Embryonic facial prominence (tissue), 1 donor: ENCODE measurements around the gene LDB2.

Source experiments
- DNase-seq: peaks from one replicate; pipeline ENCODE4 v3.0.0-alpha.2; 2016; ENCODE audit errors: extremely low spot score

Gene LDB2

DNA sequence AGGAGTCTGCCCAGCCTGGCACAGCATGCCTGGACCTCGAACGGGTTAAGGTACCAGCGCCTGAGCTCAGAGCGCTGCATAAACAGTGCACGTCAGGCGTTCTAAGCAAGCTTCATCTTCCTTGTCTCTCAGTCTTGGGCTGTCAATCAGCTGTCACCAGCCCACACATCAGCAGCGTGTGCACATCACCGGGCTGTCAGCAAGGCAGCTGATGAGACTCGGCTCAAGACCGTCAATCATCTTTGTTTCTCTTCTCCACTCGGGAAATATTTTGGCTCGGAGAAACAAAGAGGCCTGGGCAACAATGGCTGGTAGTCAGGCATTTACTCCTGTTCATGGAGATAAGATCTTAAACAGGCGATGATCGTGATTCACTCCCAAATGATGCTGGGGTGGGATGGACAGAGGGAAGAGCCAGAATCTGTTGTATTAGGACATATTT, 141.3 kb downstream of the LDB2 start:
- DNase-seq = no peak

DNA sequence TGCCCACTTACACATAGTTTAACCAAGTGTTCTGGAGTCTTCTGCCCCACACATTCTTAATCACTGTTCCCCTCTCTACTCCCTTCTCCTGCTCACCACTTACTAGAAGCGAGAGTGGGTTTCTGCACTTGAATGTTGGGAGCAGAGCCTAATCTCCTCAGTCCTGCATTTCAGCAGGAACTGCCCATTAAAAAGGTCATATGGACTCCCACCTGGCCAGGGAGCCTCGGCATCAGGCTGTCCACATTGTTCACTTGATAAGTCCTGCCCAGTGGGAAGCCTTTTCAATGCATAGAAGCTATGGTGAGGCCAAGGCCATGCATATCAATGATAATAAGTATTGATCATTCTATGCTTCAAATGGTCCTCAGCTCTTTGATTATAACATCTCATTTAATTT, 144.3 kb downstream of the LDB2 start:
- no peak for DNase-seq

- DNase-seq = no peak
Observed at GRCh38 chr4:16752150-16752549, 146.3 kb downstream of the LDB2 start.

- no peak for DNase-seq
Observed at GRCh38 chr4:16750882-16751642, 147.4 kb downstream of the LDB2 start.

GRCh38 chr4:16750216-16750615, 148.2 kb downstream of the LDB2 start:
- DNase-seq = no peak

- DNase-seq = no peak
Observed at GRCh38 chr4:16745887-16746286, 152.6 kb downstream of the LDB2 start.

- no peak for DNase-seq
Observed at GRCh38 chr4:16745009-16745635, 153.3 kb downstream of the LDB2 start.

DNA sequence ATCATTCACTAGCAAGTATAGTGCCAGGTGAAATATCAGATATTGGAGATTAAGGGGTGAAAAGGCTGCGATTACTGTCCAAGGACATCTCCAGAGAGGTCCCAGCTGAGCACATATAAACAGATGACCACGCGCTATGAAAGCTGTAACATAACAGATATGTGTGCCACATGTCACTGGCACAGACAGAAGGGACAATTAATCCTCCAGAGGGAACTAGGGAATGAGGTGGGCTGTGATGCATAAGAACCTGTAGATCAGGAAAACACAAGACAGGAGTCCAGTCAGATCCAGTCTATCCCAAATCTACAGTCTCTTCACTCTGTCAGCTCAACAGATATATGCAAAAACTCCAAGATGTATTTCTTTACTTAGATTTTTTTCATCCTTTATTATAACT, 157.2 kb downstream of the LDB2 start:
- DNase-seq = no peak

DNA sequence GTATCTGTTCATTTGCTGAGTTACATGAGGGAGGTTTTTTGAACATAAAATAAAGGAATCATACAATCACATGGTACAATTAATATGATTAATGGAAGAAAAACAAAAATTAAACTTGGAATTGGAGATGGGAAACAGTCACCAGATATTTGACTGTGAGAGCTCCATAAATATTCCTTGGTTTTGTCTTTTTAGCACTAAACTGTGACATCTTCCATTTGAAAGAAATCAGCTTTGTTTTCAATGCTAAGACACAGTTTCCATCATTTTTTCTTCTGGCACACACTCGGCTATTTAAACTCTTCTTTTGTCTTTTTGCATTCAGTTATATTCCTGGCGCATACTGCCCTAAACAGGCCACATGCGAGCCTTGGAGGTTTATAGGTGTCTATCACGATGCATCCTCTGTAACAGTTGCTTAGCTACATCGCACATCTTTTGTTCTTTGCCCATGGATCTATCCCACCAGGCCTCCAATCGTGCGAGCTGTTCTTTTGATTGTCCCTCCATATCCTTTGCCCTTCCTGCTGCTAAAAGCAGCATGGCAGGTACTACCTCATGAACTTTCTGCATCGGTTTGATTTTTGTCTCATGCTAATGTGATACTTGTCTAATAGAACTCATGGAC, 158.3 kb downstream of the LDB2 start:
- DNase-seq = no peak

DNA sequence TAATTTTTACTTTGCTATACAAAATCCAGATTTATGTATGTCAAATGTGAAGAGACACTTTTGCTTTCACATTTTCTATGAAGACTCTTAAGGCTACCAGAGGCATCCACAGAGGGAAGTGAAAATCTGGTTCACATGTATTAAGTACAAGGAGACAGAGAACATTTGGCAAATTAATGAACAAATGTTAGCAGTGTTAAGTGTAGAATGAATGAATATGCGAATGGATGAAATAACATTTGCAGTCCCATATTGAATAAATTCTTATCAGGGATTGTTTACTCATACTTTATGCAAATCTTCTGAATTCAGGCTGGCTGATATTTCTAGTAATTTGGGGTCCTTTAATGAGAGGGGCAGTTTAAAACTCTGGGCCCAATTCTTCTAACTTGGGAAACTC, 159.9 kb downstream of the LDB2 start:
- DNase-seq = no peak

- no peak for DNase-seq
Observed at GRCh38 chr4:16733509-16733908, 164.9 kb downstream of the LDB2 start.

- DNase-seq = no peak
Observed at GRCh38 chr4:16732741-16733140, 165.7 kb downstream of the LDB2 start.

DNA sequence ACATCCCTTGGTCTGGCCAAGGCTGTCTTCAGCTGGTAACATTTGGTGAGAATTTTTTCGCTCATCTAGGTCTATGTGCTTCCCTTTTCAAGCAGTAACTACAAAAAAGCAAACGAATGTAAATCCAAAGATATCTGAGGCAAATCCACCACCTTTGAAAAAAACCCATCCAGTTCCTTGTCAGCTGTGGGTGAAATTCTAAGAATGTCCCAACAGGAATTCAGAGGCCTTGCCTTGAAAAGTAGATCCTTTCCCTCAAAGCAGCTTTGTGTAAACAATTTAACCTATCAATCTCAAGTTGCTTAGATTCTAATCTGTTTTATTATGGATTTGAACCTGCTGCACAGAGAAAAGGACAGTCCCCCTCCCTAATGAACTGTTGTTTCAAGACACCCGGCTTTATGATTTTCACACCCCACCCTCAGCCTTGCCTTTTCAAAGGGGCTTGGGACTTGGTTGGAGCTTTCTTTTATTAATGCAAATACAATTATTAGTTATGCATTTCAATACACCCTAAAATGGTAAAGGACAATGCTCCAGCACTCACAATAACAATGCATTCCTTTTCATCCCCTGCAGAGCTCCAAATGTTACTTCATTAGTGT, 166.6 kb downstream of the LDB2 start:
- no peak for DNase-seq

DNA sequence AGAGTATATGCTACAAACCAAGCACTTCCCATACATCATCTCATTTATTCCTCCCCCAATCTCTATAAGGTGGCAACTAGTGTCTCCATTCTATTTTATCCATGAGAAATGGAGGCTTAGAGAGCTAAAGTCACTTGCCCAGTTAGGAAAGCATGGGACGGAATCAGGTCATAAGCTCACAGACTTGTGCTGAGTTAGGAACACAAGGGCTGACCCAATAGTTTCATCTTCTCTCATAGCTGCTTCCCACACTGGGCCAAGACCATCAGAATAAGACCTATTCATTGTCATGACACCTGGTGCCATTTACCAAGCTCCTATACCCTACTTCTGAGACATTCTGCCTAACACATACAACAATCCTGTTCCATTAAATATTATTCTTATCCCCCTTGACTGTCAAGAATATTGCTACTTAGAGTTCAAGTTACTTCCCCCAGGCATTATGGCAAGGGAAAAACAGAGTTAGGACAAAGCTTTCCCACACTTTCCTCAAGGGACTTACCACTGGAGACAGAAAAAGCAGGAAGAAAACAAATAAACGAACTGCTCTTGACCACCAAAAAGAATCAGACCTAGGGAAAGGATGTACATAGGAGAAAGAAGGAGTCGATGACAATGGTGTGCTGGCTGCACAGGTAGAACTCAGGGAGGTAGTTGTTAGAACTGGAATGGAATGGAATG, 167.8 kb downstream of the LDB2 start:
- no peak for DNase-seq

DNA sequence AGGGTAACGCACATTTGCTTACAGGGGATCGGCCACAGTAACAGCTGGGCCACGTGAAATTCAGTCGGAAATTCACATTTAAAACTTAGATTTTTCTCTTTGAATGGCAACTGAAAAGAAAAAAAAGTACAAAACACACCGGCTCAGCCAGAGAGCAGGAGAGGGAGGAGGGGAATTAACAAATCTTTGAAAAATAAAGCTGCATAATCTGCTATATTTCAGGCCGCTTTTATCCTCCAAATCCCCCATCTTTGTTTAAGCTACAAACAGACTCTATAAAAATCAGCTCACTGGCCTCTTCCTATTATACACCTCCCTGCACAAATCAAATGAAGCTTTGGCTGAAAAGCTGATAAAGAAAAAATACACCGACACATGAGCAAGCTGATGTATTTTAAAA, 169.1 kb downstream of the LDB2 start:
- DNase-seq = no peak

DNA sequence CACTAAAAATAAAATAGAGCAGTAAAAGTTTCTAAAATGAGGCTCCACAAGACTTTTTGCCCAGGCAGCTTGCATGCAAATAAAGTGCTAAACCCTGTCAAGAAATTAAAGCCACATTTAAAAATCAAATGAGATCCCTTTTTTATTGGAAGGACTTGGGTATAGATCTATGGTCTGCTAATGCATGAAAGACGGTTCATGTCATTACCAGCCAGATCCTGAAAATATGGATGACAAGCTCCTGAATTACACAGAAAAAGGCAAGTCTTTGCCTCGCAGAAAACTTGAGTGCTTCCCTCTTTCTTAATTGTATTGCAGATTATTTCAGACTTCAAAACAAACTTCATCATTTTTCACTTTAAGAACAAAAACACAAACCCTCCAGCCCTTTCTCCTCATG, 169.6 kb downstream of the LDB2 start:
- no peak for DNase-seq

- no peak for DNase-seq
Observed at GRCh38 chr4:16728111-16728510, 170.3 kb downstream of the LDB2 start.

- no peak for DNase-seq
Observed at GRCh38 chr4:16727218-16727617, 171.2 kb downstream of the LDB2 start.

DNA sequence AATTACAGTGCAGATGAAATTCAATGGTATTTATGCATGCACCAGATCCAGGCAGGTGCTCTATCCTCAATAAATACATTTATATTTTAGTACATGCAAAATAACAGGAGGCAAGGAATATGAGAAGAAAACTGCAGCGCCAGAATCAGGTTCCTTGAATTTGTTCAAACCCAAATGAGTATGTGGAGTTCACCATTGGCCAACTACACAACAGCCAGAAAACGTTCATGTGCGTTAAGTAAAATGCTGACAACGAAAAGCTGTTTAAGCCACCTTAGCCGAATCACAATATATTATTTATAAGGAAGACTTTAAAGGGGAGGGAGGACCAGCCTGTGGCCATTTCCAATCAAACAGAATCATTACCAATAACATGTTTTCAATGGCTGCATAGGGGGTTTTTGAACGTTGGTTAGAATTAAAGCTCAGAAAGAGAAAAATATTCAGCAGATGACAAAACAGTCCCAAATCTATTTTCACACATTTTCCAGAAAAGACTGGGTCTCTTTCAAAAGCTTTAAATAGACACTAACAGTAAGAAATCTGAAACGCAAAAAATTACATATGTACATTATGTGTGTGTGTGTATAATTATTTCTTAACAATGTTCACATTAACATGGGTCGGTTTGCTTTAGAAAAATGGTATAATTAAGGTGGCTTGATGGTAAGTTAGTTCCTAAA, 171.9 kb downstream of the LDB2 start:
- no peak for DNase-seq

DNA sequence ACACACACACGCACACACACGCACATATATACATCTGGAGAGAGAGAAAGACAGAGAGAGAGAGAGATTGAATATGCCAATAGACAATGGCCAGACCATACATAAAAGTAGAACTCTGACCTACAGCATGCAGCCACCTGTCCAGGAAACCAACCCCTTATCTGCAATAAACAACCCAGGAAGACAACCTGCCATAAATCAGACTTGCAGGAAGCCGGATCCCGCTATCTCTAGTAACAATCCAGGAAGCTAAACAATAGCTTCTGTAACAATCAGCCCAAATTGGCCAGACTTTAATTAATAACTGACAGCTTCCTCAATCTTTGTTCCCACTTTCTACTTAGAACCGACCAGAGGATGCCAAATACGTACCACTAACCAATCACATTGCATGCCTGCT, 173.2 kb downstream of the LDB2 start:
- no peak for DNase-seq

- DNase-seq = no peak
Observed at GRCh38 chr4:16722416-16722815, 176.0 kb downstream of the LDB2 start.
